GM19467 (cell line): ENCODE measurements around the gene GRB10.

Source experiments
- ATAC-seq: cut with Tn5 transposase; IDR thresholded peaks from one replicate; pipeline ENCODE4 v1.9.1; 2021; ENCODE audit warnings: mild to moderate bottlenecking, moderate library complexity; ENCODE audit not compliant: unreplicated experiment

GRB10 gene

GRCh38 chr7:50615519-50616080, 167.1 kb downstream of the GRB10 start:
- no peak for ATAC-seq

GRCh38 chr7:50614721-50615518, 167.8 kb downstream of the GRB10 start:
- no peak for ATAC-seq

GRCh38 chr7:50613473-50613872, 169.2 kb downstream of the GRB10 start:
- no peak for ATAC-seq

GRCh38 chr7:50612704-50613103, 170.0 kb downstream of the GRB10 start:
- ATAC-seq = no peak

- ATAC-seq = peak; percentile 58
Observed at GRCh38 chr7:50610521-50611277, 172.0 kb downstream of the GRB10 start.

GRCh38 chr7:50608196-50608906, 174.3 kb downstream of the GRB10 start:
- no peak for ATAC-seq

- ATAC-seq = no peak
Observed at GRCh38 chr7:50607524-50608125, 175.1 kb downstream of the GRB10 start.

GRCh38 chr7:50605059-50605458, 177.6 kb downstream of the GRB10 start:
- no peak for ATAC-seq

- no peak for ATAC-seq
Observed at GRCh38 chr7:50603287-50603686, 179.4 kb downstream of the GRB10 start.

GRCh38 chr7:50599385-50599784, 183.3 kb downstream of the GRB10 start:
- ATAC-seq = no peak

GRCh38 chr7:50598460-50599343, 184.0 kb downstream of the GRB10 start:
- ATAC-seq = no peak

GRCh38 chr7:50596484-50596883, 186.2 kb downstream of the GRB10 start:
- no peak for ATAC-seq

GRCh38 chr7:50595491-50596102, 187.1 kb downstream of the GRB10 start:
- peak; percentile 20 for ATAC-seq

- ATAC-seq = peak; percentile 44
Observed at GRCh38 chr7:50594734-50595485, 187.8 kb downstream of the GRB10 start.

- ATAC-seq = no peak
Observed at GRCh38 chr7:50594136-50594535, 188.6 kb downstream of the GRB10 start.

GRCh38 chr7:50592940-50593339, 189.8 kb downstream of the GRB10 start:
- no peak for ATAC-seq

- peak; percentile 55 for ATAC-seq
Observed at GRCh38 chr7:50591480-50592438, 190.9 kb downstream of the GRB10 start.

- no peak for ATAC-seq
Observed at GRCh38 chr7:50591098-50591479, 191.6 kb downstream of the GRB10 start.
